ENCODE results near the gene MIPEP.

Gene MIPEP

DNA sequence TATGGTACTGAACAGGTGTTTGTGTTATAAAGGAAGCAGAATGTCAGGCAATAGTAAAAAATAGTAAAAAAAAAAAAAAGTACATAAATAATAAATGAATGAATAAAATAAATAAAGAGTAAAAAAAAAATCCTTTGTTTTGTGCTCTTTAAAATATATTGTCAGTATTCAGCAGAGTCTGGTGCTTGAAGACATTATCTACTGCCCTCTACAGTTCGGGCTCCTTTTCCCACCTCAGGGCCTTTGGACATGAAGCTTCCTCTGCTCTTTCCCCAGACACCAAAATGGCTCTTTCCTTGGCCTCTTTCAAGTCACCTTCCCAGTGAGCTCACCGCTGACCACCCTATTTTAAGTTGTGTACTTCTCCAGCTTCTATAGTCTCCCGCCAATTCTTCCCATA, 181.5 kb downstream of the MIPEP start:
- TF ChIP-seq, protein P1, sequence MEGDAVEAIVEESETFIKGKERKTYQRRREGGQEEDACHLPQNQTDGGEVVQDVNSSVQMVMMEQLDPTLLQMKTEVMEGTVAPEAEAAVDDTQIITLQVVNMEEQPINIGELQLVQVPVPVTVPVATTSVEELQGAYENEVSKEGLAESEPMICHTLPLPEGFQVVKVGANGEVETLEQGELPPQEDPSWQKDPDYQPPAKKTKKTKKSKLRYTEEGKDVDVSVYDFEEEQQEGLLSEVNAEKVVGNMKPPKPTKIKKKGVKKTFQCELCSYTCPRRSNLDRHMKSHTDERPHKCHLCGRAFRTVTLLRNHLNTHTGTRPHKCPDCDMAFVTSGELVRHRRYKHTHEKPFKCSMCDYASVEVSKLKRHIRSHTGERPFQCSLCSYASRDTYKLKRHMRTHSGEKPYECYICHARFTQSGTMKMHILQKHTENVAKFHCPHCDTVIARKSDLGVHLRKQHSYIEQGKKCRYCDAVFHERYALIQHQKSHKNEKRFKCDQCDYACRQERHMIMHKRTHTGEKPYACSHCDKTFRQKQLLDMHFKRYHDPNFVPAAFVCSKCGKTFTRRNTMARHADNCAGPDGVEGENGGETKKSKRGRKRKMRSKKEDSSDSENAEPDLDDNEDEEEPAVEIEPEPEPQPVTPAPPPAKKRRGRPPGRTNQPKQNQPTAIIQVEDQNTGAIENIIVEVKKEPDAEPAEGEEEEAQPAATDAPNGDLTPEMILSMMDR (IDR thresholded peaks at IDR 0.05; ENCODE audit: insufficient read depth, missing control alignments): peak; percentile 29
- FAIRE-seq (no peak), DNase-seq (ENCODE audit: insufficient read length, low spot score) (no peak)

DNA sequence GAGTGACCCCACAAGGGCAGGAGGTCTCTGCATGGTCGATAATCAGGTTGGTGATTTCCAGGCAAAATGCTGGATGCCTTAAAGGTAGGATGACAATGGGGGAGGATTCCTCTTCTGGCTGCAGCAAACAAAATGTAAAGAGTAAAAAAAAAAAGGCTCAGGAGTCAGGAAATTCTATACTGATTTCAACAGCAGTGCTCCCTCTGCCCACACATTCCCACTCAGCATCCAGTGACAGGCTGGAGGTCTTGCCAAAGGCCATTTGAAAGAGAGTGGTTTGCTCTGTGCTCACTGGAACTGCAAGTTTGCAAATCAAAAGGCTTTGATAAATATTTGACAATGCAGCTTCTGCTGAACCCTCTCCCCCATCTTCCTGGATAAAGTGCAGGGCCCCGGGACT, 183.6 kb downstream of the MIPEP start:
- no peak for FAIRE-seq
- TF ChIP-seq, protein P1 (IDR thresholded peaks at IDR 0.05; ENCODE audit: insufficient read depth, missing control alignments): no peak
- no peak for DNase-seq (ENCODE audit: insufficient read length, low spot score)

DNA sequence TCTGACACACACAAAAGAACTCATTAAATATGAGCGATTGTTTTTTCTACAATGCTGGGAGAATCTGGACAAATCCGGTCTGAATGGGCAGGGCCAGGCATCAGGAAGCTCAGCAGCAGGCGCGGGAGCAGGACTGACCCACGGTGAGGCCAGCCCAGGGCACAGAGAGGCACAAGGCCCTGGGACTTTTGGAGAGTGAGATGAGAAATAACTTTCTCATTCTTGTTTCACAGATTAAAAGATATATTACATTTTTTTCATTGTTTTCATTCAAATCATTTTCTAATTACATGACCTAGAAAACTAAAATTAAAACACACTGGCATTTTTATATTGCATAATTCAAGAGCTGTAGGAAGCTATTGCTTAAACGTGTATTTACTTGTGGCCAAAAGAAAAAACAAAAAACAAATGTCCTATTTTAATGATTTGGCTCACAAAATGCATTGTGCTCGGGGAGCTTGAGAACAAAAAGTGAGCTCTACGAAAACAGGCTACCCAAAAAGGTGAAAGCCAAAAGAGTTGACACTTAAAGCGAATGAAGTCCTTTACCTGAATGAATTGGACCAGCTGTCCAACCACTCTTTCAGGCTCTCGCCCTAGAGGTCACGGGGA, 185.8 kb downstream of the MIPEP start:
- no peak for FAIRE-seq
- no peak for DNase-seq (ENCODE audit: insufficient read length, low spot score)
- TF ChIP-seq, protein P1 (IDR thresholded peaks at IDR 0.05; ENCODE audit: insufficient read depth, missing control alignments): no peak

DNA sequence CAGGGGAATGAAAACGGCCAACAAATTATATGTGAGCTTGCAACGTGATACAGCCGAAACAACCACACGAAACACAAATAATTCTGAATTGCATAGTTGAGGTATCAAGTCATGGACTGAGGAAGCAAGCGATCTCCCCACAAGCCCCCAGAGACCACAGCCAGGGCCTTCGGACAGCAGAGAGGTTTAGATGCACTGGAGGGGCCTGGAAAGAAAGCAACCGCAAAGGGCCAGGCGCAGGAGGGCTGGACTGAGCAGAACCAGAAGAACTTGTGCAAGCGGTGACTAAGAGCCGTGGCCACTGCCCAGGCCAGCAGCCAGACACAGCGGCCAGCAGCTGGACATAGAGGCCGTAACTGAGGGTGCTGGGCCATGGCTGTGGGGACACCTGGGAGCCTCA, 187.6 kb downstream of the MIPEP start:
- FAIRE-seq (no peak), DNase-seq (ENCODE audit: insufficient read length, low spot score) (no peak)
- TF ChIP-seq, protein P1 (IDR thresholded peaks at IDR 0.05; ENCODE audit: insufficient read depth, missing control alignments): no peak

DNA sequence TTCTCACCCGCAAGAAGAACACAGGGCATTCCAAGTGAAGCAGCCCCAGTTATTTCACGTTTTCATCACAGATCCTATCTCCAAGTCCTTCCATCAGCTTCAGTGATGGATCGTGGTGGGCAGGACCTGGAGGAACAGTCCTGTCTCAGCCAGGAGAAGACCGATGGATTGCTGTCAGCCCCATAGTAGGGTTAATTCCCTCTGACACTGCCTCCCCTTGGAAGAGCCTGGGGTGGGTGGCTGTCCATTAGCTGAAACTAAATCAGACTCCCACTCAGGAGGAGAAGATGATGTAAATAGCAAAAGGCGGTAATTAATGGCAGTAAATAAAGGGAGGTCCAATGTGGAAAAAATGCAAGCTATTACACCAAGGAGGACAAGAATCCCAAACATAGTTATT, 188.0 kb downstream of the MIPEP start:
- TF ChIP-seq, protein P1 (IDR thresholded peaks at IDR 0.05; ENCODE audit: insufficient read depth, missing control alignments): no peak
- FAIRE-seq: no peak

DNA sequence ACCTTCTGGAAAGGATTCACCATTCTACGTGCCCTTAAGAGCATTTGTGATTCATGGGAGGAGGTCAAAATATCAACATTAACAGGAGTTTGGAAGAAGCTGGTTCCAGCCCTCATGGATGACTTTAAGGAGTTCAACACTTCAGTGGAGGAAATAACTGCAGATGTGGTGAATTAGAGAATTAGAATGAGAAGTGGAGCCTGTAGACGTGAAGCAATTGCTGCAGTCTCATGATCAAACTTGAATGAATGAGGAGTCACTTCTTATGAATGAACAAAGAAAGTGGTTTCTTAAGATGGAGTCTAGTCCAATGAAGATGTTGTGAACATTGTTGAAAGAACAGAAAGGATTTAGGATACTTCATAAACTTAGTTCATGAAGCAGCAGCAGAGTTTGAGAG, 189.9 kb downstream of the MIPEP start:
- no peak for FAIRE-seq
- TF ChIP-seq, protein P1 (IDR thresholded peaks at IDR 0.05; ENCODE audit: insufficient read depth, missing control alignments): no peak
- DNase-seq (ENCODE audit: insufficient read length, low spot score): no peak

More for the DNA sequence above, 188.0 kb downstream of the MIPEP start:
- DNase-seq (ENCODE audit: insufficient read length, low spot score): no peak

DNA sequence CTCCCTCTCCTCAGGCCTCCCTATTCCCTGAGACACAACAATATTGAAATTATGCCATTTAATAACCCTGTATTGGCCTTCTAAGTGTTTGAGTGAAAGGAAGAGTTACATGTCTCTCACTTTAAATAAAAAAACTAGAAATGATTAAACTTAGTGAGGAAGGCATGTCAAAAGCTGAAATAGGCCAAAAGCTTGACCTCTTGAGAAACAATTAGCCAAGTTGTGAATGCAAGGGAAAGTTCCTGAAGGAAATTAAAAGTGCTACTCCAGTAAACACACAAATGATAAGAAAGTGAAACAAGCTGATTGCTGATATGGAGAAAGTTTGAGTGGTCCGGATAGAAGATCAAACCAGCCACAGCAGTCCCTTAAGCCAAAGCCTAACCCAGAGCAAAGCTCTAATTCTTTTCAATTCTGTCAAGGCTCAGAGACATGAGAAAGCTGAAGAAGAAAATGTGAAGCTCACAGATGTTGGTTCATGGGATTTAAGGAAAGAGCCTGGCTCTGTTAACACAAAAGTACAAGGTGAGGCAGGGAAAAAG, 191.4 kb downstream of the MIPEP start:
- FAIRE-seq: no peak
- no peak for DNase-seq (ENCODE audit: insufficient read length, low spot score)
- TF ChIP-seq, protein P1 (IDR thresholded peaks at IDR 0.05; ENCODE audit: insufficient read depth, missing control alignments): no peak
